GM20000 (cell line): ENCODE data around the gene TNFRSF6B.
A peak's percentile ranks its signal among the peaks of the same experiment; 100 is the strongest.

Experiments
- DNase-seq: peaks from one replicate; pipeline ENCODE4 v3.0.0; 2012; ENCODE audit warnings: low spot score
- TF ChIP-seq, protein P1 (sequence below): IDR thresholded peaks from 2 replicates; pipeline ENCODE4 v1.5.1; 2012; ENCODE audit warnings: mild to moderate bottlenecking, control low read depth; ENCODE audit errors: extremely low read depth, missing control alignments

Gene TNFRSF6B

DNA sequence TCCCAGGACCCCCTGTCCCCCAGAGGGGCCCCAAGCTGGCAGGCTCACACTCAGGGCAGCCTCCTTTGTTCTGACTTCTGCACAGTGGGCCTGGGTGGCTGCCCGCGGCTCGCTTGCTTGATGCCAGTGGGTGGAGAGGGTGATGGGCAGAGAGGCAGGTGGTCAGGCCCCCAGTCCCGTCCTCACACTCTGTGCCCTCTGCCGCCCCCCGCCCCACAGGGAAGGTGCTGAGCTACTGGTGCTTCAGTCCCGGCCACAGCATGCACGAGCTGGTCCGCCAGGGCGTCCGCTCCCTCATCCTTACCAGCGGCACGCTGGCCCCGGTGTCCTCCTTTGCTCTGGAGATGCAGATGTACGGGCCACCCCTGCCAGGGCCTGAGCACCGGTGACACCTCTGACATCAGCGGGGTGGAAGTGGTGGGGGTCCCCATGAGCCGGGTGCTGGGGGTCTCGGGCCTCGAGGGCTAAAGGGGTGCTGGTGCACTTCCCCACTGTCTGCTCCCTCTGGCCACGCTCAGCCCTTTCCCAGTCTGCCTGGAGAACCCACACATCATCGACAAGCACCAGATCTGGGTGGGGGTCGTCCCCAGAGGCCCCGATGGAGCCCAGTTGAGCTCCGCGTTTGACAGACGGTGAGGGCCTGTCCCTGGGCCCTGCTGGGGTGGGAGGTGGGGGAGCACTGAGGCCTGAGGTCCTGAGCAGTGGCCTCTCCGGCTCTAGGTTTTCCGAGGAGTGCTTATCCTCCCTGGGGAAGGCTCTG is 8.9 kb upstream of the TNFRSF6B start:
- no peak for DNase-seq
- TF ChIP-seq, protein P1, sequence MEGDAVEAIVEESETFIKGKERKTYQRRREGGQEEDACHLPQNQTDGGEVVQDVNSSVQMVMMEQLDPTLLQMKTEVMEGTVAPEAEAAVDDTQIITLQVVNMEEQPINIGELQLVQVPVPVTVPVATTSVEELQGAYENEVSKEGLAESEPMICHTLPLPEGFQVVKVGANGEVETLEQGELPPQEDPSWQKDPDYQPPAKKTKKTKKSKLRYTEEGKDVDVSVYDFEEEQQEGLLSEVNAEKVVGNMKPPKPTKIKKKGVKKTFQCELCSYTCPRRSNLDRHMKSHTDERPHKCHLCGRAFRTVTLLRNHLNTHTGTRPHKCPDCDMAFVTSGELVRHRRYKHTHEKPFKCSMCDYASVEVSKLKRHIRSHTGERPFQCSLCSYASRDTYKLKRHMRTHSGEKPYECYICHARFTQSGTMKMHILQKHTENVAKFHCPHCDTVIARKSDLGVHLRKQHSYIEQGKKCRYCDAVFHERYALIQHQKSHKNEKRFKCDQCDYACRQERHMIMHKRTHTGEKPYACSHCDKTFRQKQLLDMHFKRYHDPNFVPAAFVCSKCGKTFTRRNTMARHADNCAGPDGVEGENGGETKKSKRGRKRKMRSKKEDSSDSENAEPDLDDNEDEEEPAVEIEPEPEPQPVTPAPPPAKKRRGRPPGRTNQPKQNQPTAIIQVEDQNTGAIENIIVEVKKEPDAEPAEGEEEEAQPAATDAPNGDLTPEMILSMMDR = no peak

DNA sequence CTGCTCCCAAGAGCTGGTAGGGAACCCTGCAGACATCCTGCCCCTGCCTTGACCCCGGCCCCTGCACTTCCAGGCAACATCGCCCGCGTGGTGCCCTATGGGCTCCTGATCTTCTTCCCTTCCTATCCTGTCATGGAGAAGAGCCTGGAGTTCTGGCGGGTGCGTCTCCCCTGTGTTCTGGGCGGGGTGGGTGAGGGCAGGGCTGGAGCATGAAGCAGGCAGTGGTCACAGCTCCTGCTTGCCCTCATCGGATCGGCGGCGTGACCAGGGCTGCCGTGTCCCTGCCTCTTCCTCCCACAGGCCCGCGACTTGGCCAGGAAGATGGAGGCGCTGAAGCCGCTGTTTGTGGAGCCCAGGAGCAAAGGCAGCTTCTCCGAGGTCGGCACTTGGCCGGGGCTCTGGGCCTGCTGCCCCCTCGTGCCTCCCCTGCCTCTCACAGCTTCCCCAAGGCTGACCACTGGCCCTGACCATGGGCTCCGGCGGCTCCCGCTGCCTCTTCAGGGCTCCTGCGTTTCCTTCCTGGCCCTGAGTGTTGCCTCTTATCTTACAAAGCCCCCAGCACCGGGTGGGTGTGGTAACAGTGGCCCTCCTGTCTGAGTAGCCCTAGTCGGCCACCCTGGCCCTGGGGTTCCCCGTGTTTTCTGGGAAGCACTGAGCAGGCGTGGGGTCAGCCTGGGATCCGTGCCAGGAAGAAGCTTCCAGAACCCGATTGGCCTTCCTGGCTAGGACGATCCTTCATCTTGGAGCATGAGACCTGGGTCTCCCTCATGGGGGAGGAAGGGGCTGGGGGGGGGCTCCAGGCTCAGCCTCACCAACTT is 8.0 kb upstream of the TNFRSF6B start:
- DNase-seq = no peak
- TF ChIP-seq, protein P1 = no peak

DNA sequence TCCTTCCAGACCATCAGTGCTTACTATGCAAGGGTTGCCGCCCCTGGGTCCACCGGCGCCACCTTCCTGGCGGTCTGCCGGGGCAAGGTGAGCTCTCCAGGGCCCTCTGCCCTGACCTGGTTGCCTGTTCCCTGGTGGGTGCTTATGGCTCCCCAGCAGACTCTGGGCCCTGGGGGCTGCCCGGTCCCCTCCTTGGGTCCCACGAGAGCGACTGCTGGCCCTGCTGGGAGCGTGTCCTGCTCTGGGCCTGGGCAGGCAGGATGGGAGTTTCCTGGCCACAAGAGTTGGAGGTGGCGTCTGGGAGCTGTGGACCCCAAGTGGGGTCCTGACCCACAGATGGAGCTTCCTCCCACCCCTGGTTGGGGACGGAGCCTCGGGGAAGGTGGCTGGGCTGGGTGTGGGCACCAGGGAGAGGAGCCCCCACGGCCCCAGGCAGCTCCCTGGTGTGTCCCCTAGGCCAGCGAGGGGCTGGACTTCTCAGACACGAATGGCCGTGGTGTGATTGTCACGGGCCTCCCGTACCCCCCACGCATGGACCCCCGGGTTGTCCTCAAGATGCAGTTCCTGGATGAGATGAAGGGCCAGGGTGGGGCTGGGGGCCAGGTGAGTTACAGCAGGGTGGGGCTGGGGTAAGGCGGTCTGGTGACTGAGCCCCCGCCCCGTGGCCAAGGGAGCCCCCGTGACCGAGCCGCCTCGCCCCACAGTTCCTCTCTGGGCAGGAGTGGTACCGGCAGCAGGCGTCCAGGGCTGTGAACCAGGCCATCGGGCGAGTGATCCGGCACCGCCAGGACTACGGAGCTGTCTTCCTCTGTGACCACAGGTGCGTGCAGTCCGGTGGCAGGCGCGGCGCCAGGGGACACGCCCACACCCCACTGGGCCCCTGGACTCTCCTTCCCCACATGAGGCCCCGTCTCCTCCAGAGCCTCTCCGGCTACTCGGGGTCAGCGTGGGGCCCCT is 7.1 kb upstream of the TNFRSF6B start:
- TF ChIP-seq, protein P1 = no peak
- no peak for DNase-seq

DNA sequence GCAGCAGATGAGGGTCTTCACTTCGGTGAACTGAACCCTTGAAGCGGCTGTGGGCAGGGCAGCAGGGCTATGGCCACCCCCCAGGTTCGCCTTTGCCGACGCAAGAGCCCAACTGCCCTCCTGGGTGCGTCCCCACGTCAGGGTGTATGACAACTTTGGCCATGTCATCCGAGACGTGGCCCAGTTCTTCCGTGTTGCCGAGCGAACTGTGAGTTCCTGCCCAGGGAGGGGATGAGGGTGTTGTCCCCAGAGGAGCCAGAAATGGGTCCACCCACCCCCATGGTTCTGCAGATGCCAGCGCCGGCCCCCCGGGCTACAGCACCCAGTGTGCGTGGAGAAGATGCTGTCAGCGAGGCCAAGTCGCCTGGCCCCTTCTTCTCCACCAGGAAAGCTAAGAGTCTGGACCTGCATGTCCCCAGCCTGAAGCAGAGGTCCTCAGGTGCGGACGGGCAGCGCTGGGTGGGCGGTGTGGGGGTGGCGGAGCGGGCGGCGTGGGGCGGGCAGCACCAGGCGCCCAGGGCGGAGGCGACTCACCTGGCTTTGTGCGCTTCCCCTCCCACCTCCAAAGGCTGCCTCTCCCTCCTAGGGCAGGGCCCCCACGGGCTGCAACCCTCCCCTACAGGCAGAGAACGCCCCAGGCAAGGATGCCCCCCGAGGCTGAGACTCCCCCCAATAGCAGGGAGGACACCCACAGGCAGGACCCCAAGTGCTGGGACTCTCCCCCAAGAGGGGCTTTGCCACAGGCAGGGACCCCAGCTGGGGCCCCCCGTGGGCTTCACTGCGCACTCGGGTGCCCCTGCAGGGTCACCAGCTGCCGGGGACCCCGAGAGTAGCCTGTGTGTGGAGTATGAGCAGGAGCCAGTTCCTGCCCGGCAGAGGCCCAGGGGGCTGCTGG is 6.2 kb upstream of the TNFRSF6B start:
- DNase-seq = peak; percentile 47
- TF ChIP-seq, protein P1 = no peak

DNA sequence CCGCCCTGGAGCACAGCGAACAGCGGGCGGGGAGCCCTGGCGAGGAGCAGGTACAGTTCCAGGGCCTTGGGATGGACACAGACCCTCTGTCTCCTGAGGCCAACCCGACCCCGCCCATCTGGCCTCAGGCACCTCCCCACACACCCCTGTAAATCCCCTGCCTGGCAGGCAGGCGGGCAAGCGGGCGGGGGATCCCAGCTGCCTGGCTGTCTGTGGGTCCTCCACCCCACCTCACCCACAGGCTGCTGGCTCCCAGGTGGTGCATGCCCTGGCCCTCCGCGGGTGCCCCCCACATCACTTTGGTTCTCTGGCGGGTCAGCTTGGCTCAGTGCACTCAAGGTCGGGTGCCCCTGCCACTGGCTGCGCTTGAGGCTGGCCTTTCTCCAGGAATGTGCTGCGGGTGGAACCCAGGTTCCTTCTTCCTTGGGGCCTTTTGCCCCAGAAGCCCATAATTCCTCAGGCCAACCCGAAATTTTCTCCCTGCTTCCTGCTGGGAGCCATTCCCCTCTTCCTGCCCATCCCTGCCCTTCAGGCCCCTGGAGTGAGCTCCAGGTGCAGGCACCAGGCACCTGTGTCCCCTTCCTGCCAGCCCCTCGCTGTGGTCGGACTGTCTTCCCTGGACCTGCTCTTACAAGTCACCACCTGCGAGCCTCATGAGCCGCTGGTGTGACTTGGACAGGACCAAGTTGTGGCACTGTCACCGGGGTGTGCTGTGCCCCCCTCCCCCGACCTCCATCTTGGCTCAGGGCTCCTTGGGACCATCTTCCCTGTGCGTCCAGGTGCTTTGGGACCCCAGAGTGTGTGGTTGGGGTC is 5.3 kb upstream of the TNFRSF6B start:
- DNase-seq = peak; percentile 56
- TF ChIP-seq, protein P1 = no peak
